HG02571 (cell line): Measurements from ENCODE around the gene PPM1J.
"Not testable (repeated sequence)": the region's sequence is repeated elsewhere in the genome, so short reads cannot be mapped to it uniquely, and the experiment has no call there.

Experiments
- ATAC-seq: cut with Tn5 transposase; IDR thresholded peaks from one replicate; pipeline ENCODE4 v1.9.1; 2021; ENCODE audit warnings: mild to moderate bottlenecking, moderate library complexity; ENCODE audit not compliant: unreplicated experiment

PPM1J gene

GRCh38 chr1:112715264-112716053 lies at the start of gene PPM1J:
PPM1J (minus strand) TSS chr1:112715332; CDS start chr1:112715301, 31 bp downstream.
- ATAC-seq, result peak; percentile 75

- no peak for ATAC-seq
Measured at GRCh38 chr1:112762541-112763500, 47.7 kb upstream of the PPM1J start.

- ATAC-seq, result no peak
Measured at GRCh38 chr1:112761714-112762480, 46.8 kb upstream of the PPM1J start.

- ATAC-seq, result no peak
Measured at GRCh38 chr1:112759228-112759627, 44.1 kb upstream of the PPM1J start.

- ATAC-seq, result no peak
Measured at GRCh38 chr1:112754116-112754628, 39.0 kb upstream of the PPM1J start.

GRCh38 chr1:112748396-112748795 lies 33.3 kb upstream of the PPM1J start:
- no peak for ATAC-seq

GRCh38 chr1:112744009-112744578 lies 29.0 kb upstream of the PPM1J start:
- ATAC-seq, result no peak

- ATAC-seq, result no peak
Measured at GRCh38 chr1:112743174-112744008, 28.3 kb upstream of the PPM1J start.

GRCh38 chr1:112737573-112737972 lies 22.4 kb upstream of the PPM1J start:
- ATAC-seq, result no peak

- no peak for ATAC-seq
Measured at GRCh38 chr1:112735752-112736151, 20.6 kb upstream of the PPM1J start.

- no peak for ATAC-seq
Measured at GRCh38 chr1:112731451-112731850, 16.3 kb upstream of the PPM1J start.

GRCh38 chr1:112729909-112730308 lies 14.8 kb upstream of the PPM1J start:
- ATAC-seq, result no peak

- not testable (repeated sequence) for ATAC-seq
Measured at GRCh38 chr1:112729011-112729410, 13.9 kb upstream of the PPM1J start.

GRCh38 chr1:112728306-112728971 lies 13.3 kb upstream of the PPM1J start:
- not testable (repeated sequence) for ATAC-seq

- no peak for ATAC-seq
Measured at GRCh38 chr1:112727716-112728115, 12.6 kb upstream of the PPM1J start.

GRCh38 chr1:112724240-112724639 lies 9.1 kb upstream of the PPM1J start:
- not testable (repeated sequence) for ATAC-seq

GRCh38 chr1:112723511-112723839 lies 8.3 kb upstream of the PPM1J start:
- no peak for ATAC-seq

GRCh38 chr1:112722601-112723510 lies 7.7 kb upstream of the PPM1J start:
- ATAC-seq, result no peak
